ENCODE data around the gene LCTL.

- TF ChIP-seq POLR2A (IDR thresholded peaks at IDR 0.05; ENCODE audit: low read depth, low read length) (no peak), CTCF (IDR thresholded peaks at IDR 0.05 in 2 of 3, conservative IDR thresholded peaks at IDR 0.05 in 1 of 3; ENCODE audit: control insufficient read depth in 2 of 3, extremely low read depth in 1 of 3, insufficient read depth in 1 of 3, low read depth in 3 of 3, low read length in 3 of 3) (no peak)
Observed at GRCh38 chr15:66613743-66614142, 47.9 kb upstream of the LCTL start.

All from GM12878 (cell line).